Measurements from ENCODE around the gene NRAP.

The NRAP gene

GRCh38 chr10:113613427-113613826, 50.4 kb downstream of the NRAP start:
- DNase-seq (ENCODE audit: extremely low read depth in 1 of 2, low read depth in 1 of 2), result no peak

- DNase-seq (ENCODE audit: extremely low read depth in 1 of 2, low read depth in 1 of 2), result no peak
Measured at GRCh38 chr10:113612154-113612553, 51.7 kb downstream of the NRAP start.

- no peak for DNase-seq (ENCODE audit: extremely low read depth in 1 of 2, low read depth in 1 of 2)
Measured at GRCh38 chr10:113610631-113611601, 52.9 kb downstream of the NRAP start.

GRCh38 chr10:113609704-113610108, 54.1 kb downstream of the NRAP start:
- no peak for DNase-seq (ENCODE audit: extremely low read depth in 1 of 2, low read depth in 1 of 2)

- no peak for DNase-seq (ENCODE audit: extremely low read depth in 1 of 2, low read depth in 1 of 2)
Measured at GRCh38 chr10:113605268-113605978, 58.4 kb downstream of the NRAP start.

GRCh38 chr10:113604572-113604971, 59.3 kb downstream of the NRAP start:
- DNase-seq (ENCODE audit: extremely low read depth in 1 of 2, low read depth in 1 of 2), result no peak

- DNase-seq (ENCODE audit: extremely low read depth in 1 of 2, low read depth in 1 of 2), result no peak
Measured at GRCh38 chr10:113603057-113603777, 60.6 kb downstream of the NRAP start.

GRCh38 chr10:113600569-113600968, 63.3 kb downstream of the NRAP start:
- DNase-seq (ENCODE audit: extremely low read depth in 1 of 2, low read depth in 1 of 2), result no peak

GRCh38 chr10:113594652-113595051, 69.2 kb downstream of the NRAP start:
- no peak for DNase-seq (ENCODE audit: extremely low read depth in 1 of 2, low read depth in 1 of 2)

GRCh38 chr10:113592380-113592779, 71.5 kb downstream of the NRAP start:
- DNase-seq (ENCODE audit: extremely low read depth in 1 of 2, low read depth in 1 of 2), result no peak

GRCh38 chr10:113590581-113590980, 73.3 kb downstream of the NRAP start:
- no peak for DNase-seq (ENCODE audit: extremely low read depth in 1 of 2, low read depth in 1 of 2)

GRCh38 chr10:113589201-113589770, 74.6 kb downstream of the NRAP start:
- no peak for DNase-seq (ENCODE audit: extremely low read depth in 1 of 2, low read depth in 1 of 2)

- no peak for DNase-seq (ENCODE audit: extremely low read depth in 1 of 2, low read depth in 1 of 2)
Measured at GRCh38 chr10:113585949-113586348, 77.9 kb downstream of the NRAP start.

- DNase-seq (ENCODE audit: extremely low read depth in 1 of 2, low read depth in 1 of 2), result no peak
Measured at GRCh38 chr10:113583571-113583970, 80.3 kb downstream of the NRAP start.

- no peak for DNase-seq (ENCODE audit: extremely low read depth in 1 of 2, low read depth in 1 of 2)
Measured at GRCh38 chr10:113581092-113581491, 82.7 kb downstream of the NRAP start.

GRCh38 chr10:113578773-113579172, 85.1 kb downstream of the NRAP start:
- no peak for DNase-seq (ENCODE audit: extremely low read depth in 1 of 2, low read depth in 1 of 2)

- DNase-seq (ENCODE audit: extremely low read depth in 1 of 2, low read depth in 1 of 2), result no peak
Measured at GRCh38 chr10:113576852-113577251, 87.0 kb downstream of the NRAP start.

- DNase-seq (ENCODE audit: extremely low read depth in 1 of 2, low read depth in 1 of 2), result no peak
Measured at GRCh38 chr10:113573368-113573767, 90.5 kb downstream of the NRAP start.

- DNase-seq (ENCODE audit: extremely low read depth in 1 of 2, low read depth in 1 of 2), result no peak
Measured at GRCh38 chr10:113572520-113573290, 91.1 kb downstream of the NRAP start.

- DNase-seq (ENCODE audit: extremely low read depth in 1 of 2, low read depth in 1 of 2), result no peak
Measured at GRCh38 chr10:113569576-113569975, 94.3 kb downstream of the NRAP start.

Data from stimulated activated CD8-positive, alpha-beta memory T cell treated with anti-CD3 and anti-CD28 coated beads, Interleukin-7, amount 100 ng/mL, for 48 hours (primary cell).